Astrocyte (in vitro differentiated cells and primary cell): ENCODE results near the gene KCNJ4. TPM values are rescaled to one million over a fixed set of nuclear protein-coding genes. Genes with fewer than 3 reads are reported as not detected.
A peak's percentile ranks its signal among the peaks of the same experiment; 100 is the strongest.
"Not testable (repeated sequence)": the region's sequence is repeated elsewhere in the genome, so short reads cannot be mapped to it uniquely, and the experiment has no call there.

Source experiments
- DNase-seq: peaks from one replicate; pipeline ENCODE4 v3.0.0-alpha.2; 2010; ENCODE audit warnings: low read depth
- FAIRE-seq: peaks from 2 replicates; lab custom pipeline; 2011; peaks lifted over from hg19 to GRCh38; lab: Jason Lieb, UNC
- H2AFZ ChIP-seq: 2 replicates; pipeline ENCODE4 v1.6.0; 2012; ENCODE audit warnings: low read depth, low read length, inconsistent platforms
- H3K27ac ChIP-seq: 2 replicates; pipeline ENCODE4 v1.5.1; 2011; ENCODE audit warnings: low read depth, low read length, inconsistent platforms
- H3K27me3 ChIP-seq: 2 replicates; pipeline ENCODE4 v1.6.0; 2011; ENCODE audit warnings: low read length, inconsistent platforms; ENCODE audit not compliant: insufficient read depth
- H3K36me3 ChIP-seq: 2 replicates; pipeline ENCODE4 v1.5.1; 2011; ENCODE audit warnings: low read length, inconsistent platforms; ENCODE audit not compliant: insufficient read depth
- H3K4me1 ChIP-seq: 2 replicates; pipeline ENCODE4 v1.5.1; 2011; ENCODE audit warnings: low read length, inconsistent platforms; ENCODE audit not compliant: insufficient read depth
- H3K4me2 ChIP-seq: 2 replicates; pipeline ENCODE4 v1.6.0; 2012; ENCODE audit warnings: low read length, inconsistent platforms
- H3K4me3 ChIP-seq: 2 replicates; pipeline ENCODE4 v1.5.1; 2011; ENCODE audit warnings: low read depth, mild to moderate bottlenecking, low read length, inconsistent platforms; ENCODE audit not compliant: insufficient read depth
- H3K79me2 ChIP-seq: 2 replicates; pipeline ENCODE4 v1.6.0; 2012; ENCODE audit warnings: mild to moderate bottlenecking, low read length, inconsistent platforms; ENCODE audit not compliant: insufficient read depth
- H3K9ac ChIP-seq: 2 replicates; pipeline ENCODE4 v1.6.0; 2012; ENCODE audit warnings: mild to moderate bottlenecking, low read length, inconsistent platforms
- H3K9me3 ChIP-seq: 2 replicates; pipeline ENCODE4 v1.5.1; 2012; ENCODE audit warnings: low read depth, mild to moderate bottlenecking, low read length, inconsistent platforms; ENCODE audit not compliant: insufficient read depth
- H4K20me1 ChIP-seq: 2 replicates; pipeline ENCODE4 v1.6.0; 2012; ENCODE audit warnings: low read length, inconsistent platforms; ENCODE audit not compliant: insufficient read depth
- H3K27ac Mint-ChIP-seq: one replicate; pipeline ENCODE4 v1.8.0; 2021; ENCODE audit warnings: mild to moderate bottlenecking, mixed read lengths; ENCODE audit not compliant: unreplicated experiment
- H3K27me3 Mint-ChIP-seq: one replicate; pipeline ENCODE4 v1.8.0; 2021; ENCODE audit warnings: low read depth, mixed read lengths; ENCODE audit not compliant: unreplicated experiment
- H3K36me3 Mint-ChIP-seq: one replicate; pipeline ENCODE4 v1.8.0; 2021; ENCODE audit warnings: low read depth, mixed read lengths; ENCODE audit not compliant: unreplicated experiment
- H3K4me1 Mint-ChIP-seq: one replicate; pipeline ENCODE4 v1.8.0; 2021; ENCODE audit warnings: low read depth, mixed read lengths; ENCODE audit not compliant: unreplicated experiment
- H3K4me3 Mint-ChIP-seq: one replicate; pipeline ENCODE4 v1.8.0; 2021; ENCODE audit warnings: mild to moderate bottlenecking, moderate library complexity, mixed read lengths; ENCODE audit not compliant: unreplicated experiment
- H3K9me3 Mint-ChIP-seq: one replicate; pipeline ENCODE4 v1.8.0; 2021; ENCODE audit warnings: mild to moderate bottlenecking, mixed read lengths; ENCODE audit not compliant: unreplicated experiment
- CTCF ChIP-seq: IDR thresholded peaks from 2 replicates; pipeline ENCODE4 v1.5.1; 2011; ENCODE audit warnings: low read depth, mild to moderate bottlenecking, inconsistent platforms, low read length, moderate library complexity; ENCODE audit not compliant: insufficient read depth
- EZH2 ChIP-seq: IDR thresholded peaks from 2 replicates; pipeline ENCODE4 v1.6.1; 2012; ENCODE audit warnings: mild to moderate bottlenecking, low read length, inconsistent platforms; ENCODE audit not compliant: insufficient read depth
- total RNA-seq: library from RNA; stranded (reverse); gene quantifications from 2 replicates; pipeline ENCODE4 v1.2.1, GENCODE V29; 2021

KCNJ4 gene
- total RNA-seq, 1 donor from 2014 or later, result 0.30 TPM

GRCh38 chr22:38471237-38471636, 16.2 kb upstream of the KCNJ4 start:
- peaks cover 12% of the 10 kb centered on the region for H3K4me1 Mint-ChIP-seq
- H3K27ac Mint-ChIP-seq, result no peak overlapping the region
- no peak overlapping the region for H3K4me2 ChIP-seq
- no peak overlapping the region for H3K4me3 ChIP-seq
- H3K36me3 Mint-ChIP-seq, result peaks cover 5% of the 10 kb centered on the region
- H3K9ac ChIP-seq, result no peak overlapping the region
- no peaks in the 10 kb centered on the region for H3K27me3 ChIP-seq
- H4K20me1 ChIP-seq, result peaks cover 35% of the 10 kb centered on the region
- DNase-seq, result no peak
- H3K79me2 ChIP-seq, result peaks cover 37% of the 10 kb centered on the region
- H3K4me3 Mint-ChIP-seq, result no peak overlapping the region
- no peaks in the 10 kb centered on the region for H3K9me3 Mint-ChIP-seq
- H3K27me3 Mint-ChIP-seq, result peaks cover under 1% of the 10 kb centered on the region
- TF ChIP-seq EZH2 (no peak), CTCF (no peak)
- peaks cover 23% of the 10 kb centered on the region for H3K4me1 ChIP-seq
- no peaks in the 10 kb centered on the region for H3K9me3 ChIP-seq
- H2AFZ ChIP-seq, result no peak overlapping the region
- peaks cover 4% of the 10 kb centered on the region for H3K36me3 ChIP-seq
- H3K27ac ChIP-seq, result no peak overlapping the region
- no peak for FAIRE-seq

- not testable (repeated sequence) for H3K27me3 Mint-ChIP-seq, H3K4me3 ChIP-seq, FAIRE-seq, H3K9ac ChIP-seq, H3K4me2 ChIP-seq, H3K9me3 ChIP-seq, H3K27ac ChIP-seq, H2AFZ ChIP-seq, H3K27ac Mint-ChIP-seq, DNase-seq, H3K36me3 Mint-ChIP-seq, H3K27me3 ChIP-seq, H3K9me3 Mint-ChIP-seq, H3K4me3 Mint-ChIP-seq, H3K36me3 ChIP-seq
- Histone ChIP-seq H3K4me1 (peaks cover 23% of the 10 kb centered on the region), H4K20me1 (peaks cover 35% of the 10 kb centered on the region), H3K79me2 (peaks cover 37% of the 10 kb centered on the region)
- H3K4me1 Mint-ChIP-seq, result peaks cover 12% of the 10 kb centered on the region
Measured at GRCh38 chr22:38470179-38470578, 15.2 kb upstream of the KCNJ4 start.

GRCh38 chr22:38469306-38469781, 14.3 kb upstream of the KCNJ4 start:
- no peak overlapping the region for H3K27ac Mint-ChIP-seq
- peak overlapping the region; percentile 92 for H3K4me2 ChIP-seq
- peaks cover 31% of the 10 kb centered on the region for H4K20me1 ChIP-seq
- FAIRE-seq (no peak), DNase-seq (no peak)
- H3K27me3 Mint-ChIP-seq, result peaks cover 4% of the 10 kb centered on the region
- H3K9me3 ChIP-seq, result no peaks in the 10 kb centered on the region
- TF ChIP-seq CTCF, result no peak
- TF ChIP-seq EZH2, result no peak
- H3K4me1 ChIP-seq, result peaks cover 22% of the 10 kb centered on the region
- peaks cover 37% of the 10 kb centered on the region for H3K79me2 ChIP-seq
- no peak overlapping the region for H3K27ac ChIP-seq
- no peaks in the 10 kb centered on the region for H3K9me3 Mint-ChIP-seq
- H2AFZ ChIP-seq, result no peak overlapping the region
- peak overlapping the region; percentile 97 for H3K9ac ChIP-seq
- peaks cover 5% of the 10 kb centered on the region for H3K36me3 Mint-ChIP-seq
- H3K4me3 Mint-ChIP-seq, result peak overlapping the region; percentile 87
- H3K36me3 ChIP-seq, result no peaks in the 10 kb centered on the region
- H3K4me3 ChIP-seq, result peak overlapping the region; percentile 74
- peaks cover 10% of the 10 kb centered on the region for H3K4me1 Mint-ChIP-seq
- no peaks in the 10 kb centered on the region for H3K27me3 ChIP-seq
